H1 (cell line): ENCODE measurements around the gene PALM2AKAP2.

ENCODE experiments used
- CREB1 ChIP-seq: IDR thresholded peaks from 2 replicates; pipeline ENCODE4 v1.6.1; 2012; ENCODE audit warnings: inconsistent platforms
- CTCF ChIP-seq, 3 experiments: IDR thresholded peaks; 1 replicate in 2 of 3; 2 replicates in 1 of 3; pipeline versions ENCODE4 v1.5.1 to v1.6.1; 2011; ENCODE audit warnings: low read length in 3 of 3, mild to moderate bottlenecking in 3 of 3, inconsistent platforms in 2 of 3, low read depth in 1 of 3, moderate library complexity in 1 of 3; ENCODE audit not compliant: insufficient read depth in 1 of 3; ENCODE audit errors: control extremely low read depth in 1 of 3
- RAD21 ChIP-seq, 2 experiments: IDR thresholded peaks in 1 of 2; conservative IDR thresholded peaks in 1 of 2; 2 replicates each; pipeline ENCODE4 v1.6.1; 2011; ENCODE audit warnings: low read depth in 2 of 2, low read length in 2 of 2, improper control_type of control experiment in 1 of 2, inconsistent platforms in 1 of 2, mild to moderate bottlenecking in 1 of 2, moderate library complexity in 1 of 2

- no peak for TF ChIP-seq RAD21 (IDR thresholded peaks at IDR 0.05 in 1 of 2, conservative IDR thresholded peaks at IDR 0.05 in 1 of 2; ENCODE audit: low read depth in 2 of 2, low read length in 2 of 2)
- TF ChIP-seq CREB1, result no peak
- TF ChIP-seq CTCF (IDR thresholded peaks at IDR 0.05; ENCODE audit: control extremely low read depth in 1 of 3, insufficient read depth in 1 of 3, low read depth in 1 of 3, low read length in 3 of 3), result no peak
Observed at GRCh38 chr9:109813829-109814228, 33.8 kb downstream of the PALM2AKAP2 start.
